HepG2 (cell line): Measurements from ENCODE around the gene LEPROT. TPM values are rescaled to one million over a fixed set of nuclear protein-coding genes. Genes with fewer than 3 reads are reported as not detected.
A peak's percentile ranks its signal among the peaks of the same experiment; 100 is the strongest.

Experiments
- JARID2 ChIP-seq: sonication (generic); formaldehyde crosslinking; IDR thresholded peaks from 2 replicates; pipeline ENCODE4 v1.8.1; 2023; ENCODE audit warnings: missing genetic modification reagents, inconsistent platforms; ENCODE audit not compliant: insufficient replicate concordance
- MYC ChIP-seq: sonication (generic); formaldehyde crosslinking; IDR thresholded peaks from 2 replicates; pipeline ENCODE4 v1.9.0; 2021; ENCODE audit warnings: missing genetic modification reagents, borderline replicate concordance
- TCF7 ChIP-seq: sonication (generic); IDR thresholded peaks from 2 replicates; pipeline ENCODE4 v1.6.1; 2016; ENCODE audit warnings: antibody characterized with exemption, low read depth
- ZC3H4 ChIP-seq: sonication (generic); formaldehyde crosslinking; IDR thresholded peaks from 2 replicates; pipeline ENCODE4 v1.4.0; 2020; ENCODE audit warnings: missing genetic modification reagents, borderline replicate concordance
- ZFP36L1 ChIP-seq: sonication (generic); formaldehyde crosslinking; IDR thresholded peaks from 2 replicates; pipeline ENCODE4 v1.8.0; 2022; ENCODE audit warnings: mild to moderate bottlenecking, missing genetic modification reagents, moderate library complexity
- ZNF34 ChIP-seq: sonication (generic); formaldehyde crosslinking; IDR thresholded peaks from 2 replicates; pipeline ENCODE4 v1.4.0; 2020; ENCODE audit warnings: mild to moderate bottlenecking, missing genetic modification reagents, borderline replicate concordance
- ZNF432 ChIP-seq: sonication (generic); formaldehyde crosslinking; IDR thresholded peaks from 2 replicates; pipeline ENCODE4 v1.5.0; 2020; ENCODE audit warnings: missing genetic modification reagents, mild to moderate bottlenecking, borderline replicate concordance
- ZNF530 ChIP-seq: sonication (generic); formaldehyde crosslinking; IDR thresholded peaks from 2 replicates; pipeline ENCODE4 v1.5.0; 2020; ENCODE audit warnings: low read depth, mild to moderate bottlenecking, missing genetic modification reagents
- ZNF569 ChIP-seq: sonication (generic); formaldehyde crosslinking; IDR thresholded peaks from 2 replicates; pipeline ENCODE4 v1.5.0; 2020; ENCODE audit warnings: mild to moderate bottlenecking, missing genetic modification reagents, moderate library complexity, borderline replicate concordance
- ZNF670 ChIP-seq: sonication (generic); formaldehyde crosslinking; IDR thresholded peaks from 2 replicates; pipeline ENCODE4 v1.8.0; 2022; ENCODE audit warnings: mild to moderate bottlenecking, missing genetic modification reagents, borderline replicate concordance
- ZNF724P ChIP-seq: sonication (generic); formaldehyde crosslinking; IDR thresholded peaks from 2 replicates; pipeline ENCODE4 v1.8.0; 2022; ENCODE audit warnings: missing genetic modification reagents, borderline replicate concordance
- ZZZ3 ChIP-seq: sonication (generic); formaldehyde crosslinking; IDR thresholded peaks from 2 replicates; pipeline ENCODE4 v1.4.0; 2020; ENCODE audit warnings: missing genetic modification reagents, mild to moderate bottlenecking, borderline replicate concordance
- polyA plus RNA-seq, 8 experiments: library from polyadenylated mRNA; depleted of rRNA in 3 of 8; stranded (reverse) in 7 of 8; unstranded in 1 of 8; fragments of >200 nt; fragmentation: Illumina TruSeq in 4 of 8; extraction: Trizol in 4 of 8; gene quantifications; 2 replicates each; pipeline versions ENCODE4 v1.2.1 to v1.2.3, GENCODE V29; 2011 to 2016; ENCODE audit warnings: low read depth in 4 of 8, missing spikeins in 1 of 8, mixed read lengths in 1 of 8; ENCODE audit not compliant: insufficient read depth in 1 of 8
- total RNA-seq, 5 experiments: library from RNA; depleted of rRNA; stranded (reverse); fragments of >200 nt; fragmentation: Illumina TruSeq; extraction: Trizol; gene quantifications; 2 replicates each; pipeline ENCODE4 v1.2.3, GENCODE V29; 2016; ENCODE audit warnings: low read depth in 1 of 5
- TF ChIP-seq, protein P1 (sequence below): sonication (generic); formaldehyde crosslinking; IDR thresholded peaks from 2 replicates; pipeline ENCODE4 v1.4.0; 2020; ENCODE audit warnings: missing genetic modification reagents
- TF ChIP-seq, protein P2 (sequence below): sonication (generic); formaldehyde crosslinking; conservative IDR thresholded peaks from 2 replicates; pipeline ENCODE4 v1.8.0; 2022; ENCODE audit warnings: mild to moderate bottlenecking, moderate library complexity, missing genetic modification reagents
- TF ChIP-seq, protein P3 (sequence below): sonication (generic); formaldehyde crosslinking; IDR thresholded peaks from 2 replicates; pipeline ENCODE4 v1.4.0; 2020; ENCODE audit warnings: mild to moderate bottlenecking, missing genetic modification reagents, borderline replicate concordance
- TF ChIP-seq, protein P4 (sequence below): IDR thresholded peaks from 2 replicates; pipeline ENCODE4 v1.6.1; 2016; ENCODE audit warnings: low read depth, control low read depth
- TF ChIP-seq, protein P5 (sequence below): sonication (generic); formaldehyde crosslinking; conservative IDR thresholded peaks from 2 replicates; pipeline ENCODE4 v1.8.1; 2023; ENCODE audit warnings: missing genetic modification reagents

The LEPROT gene
- total and polyA plus RNA-seq, 2 of the 13 experiments (the other 11 are each of a cell fraction or from before 2014, with no cell fraction given) = 36.8 to 51.4 TPM

- no peak for TF ChIP-seq ZFP36L1 (CRISPR knock-in tag)
- no peak for TF ChIP-seq ZNF34 (CRISPR knock-in tag)
- TF ChIP-seq JARID2 (CRISPR knock-in tag) = no peak
- TF ChIP-seq ZNF724P (CRISPR knock-in tag) = no peak
- TF ChIP-seq, protein P1, sequence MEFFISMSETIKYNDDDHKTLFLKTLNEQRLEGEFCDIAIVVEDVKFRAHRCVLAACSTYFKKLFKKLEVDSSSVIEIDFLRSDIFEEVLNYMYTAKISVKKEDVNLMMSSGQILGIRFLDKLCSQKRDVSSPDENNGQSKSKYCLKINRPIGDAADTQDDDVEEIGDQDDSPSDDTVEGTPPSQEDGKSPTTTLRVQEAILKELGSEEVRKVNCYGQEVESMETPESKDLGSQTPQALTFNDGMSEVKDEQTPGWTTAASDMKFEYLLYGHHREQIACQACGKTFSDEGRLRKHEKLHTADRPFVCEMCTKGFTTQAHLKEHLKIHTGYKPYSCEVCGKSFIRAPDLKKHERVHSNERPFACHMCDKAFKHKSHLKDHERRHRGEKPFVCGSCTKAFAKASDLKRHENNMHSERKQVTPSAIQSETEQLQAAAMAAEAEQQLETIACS (CRISPR knock-in tag) = no peak
- TF ChIP-seq, protein P2, sequence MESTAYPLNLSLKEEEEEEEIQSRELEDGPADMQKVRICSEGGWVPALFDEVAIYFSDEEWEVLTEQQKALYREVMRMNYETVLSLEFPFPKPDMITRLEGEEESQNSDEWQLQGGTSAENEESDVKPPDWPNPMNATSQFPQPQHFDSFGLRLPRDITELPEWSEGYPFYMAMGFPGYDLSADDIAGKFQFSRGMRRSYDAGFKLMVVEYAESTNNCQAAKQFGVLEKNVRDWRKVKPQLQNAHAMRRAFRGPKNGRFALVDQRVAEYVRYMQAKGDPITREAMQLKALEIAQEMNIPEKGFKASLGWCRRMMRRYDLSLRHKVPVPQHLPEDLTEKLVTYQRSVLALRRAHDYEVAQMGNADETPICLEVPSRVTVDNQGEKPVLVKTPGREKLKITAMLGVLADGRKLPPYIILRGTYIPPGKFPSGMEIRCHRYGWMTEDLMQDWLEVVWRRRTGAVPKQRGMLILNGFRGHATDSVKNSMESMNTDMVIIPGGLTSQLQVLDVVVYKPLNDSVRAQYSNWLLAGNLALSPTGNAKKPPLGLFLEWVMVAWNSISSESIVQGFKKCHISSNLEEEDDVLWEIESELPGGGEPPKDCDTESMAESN = no peak; the same call in 1 of the 2 replicates
- TF ChIP-seq MYC (CRISPR knock-in tag) = no peak
- TF ChIP-seq ZNF432 (CRISPR knock-in tag) = no peak
- TF ChIP-seq ZC3H4 (CRISPR knock-in tag) = no peak
- TF ChIP-seq, protein P3, sequence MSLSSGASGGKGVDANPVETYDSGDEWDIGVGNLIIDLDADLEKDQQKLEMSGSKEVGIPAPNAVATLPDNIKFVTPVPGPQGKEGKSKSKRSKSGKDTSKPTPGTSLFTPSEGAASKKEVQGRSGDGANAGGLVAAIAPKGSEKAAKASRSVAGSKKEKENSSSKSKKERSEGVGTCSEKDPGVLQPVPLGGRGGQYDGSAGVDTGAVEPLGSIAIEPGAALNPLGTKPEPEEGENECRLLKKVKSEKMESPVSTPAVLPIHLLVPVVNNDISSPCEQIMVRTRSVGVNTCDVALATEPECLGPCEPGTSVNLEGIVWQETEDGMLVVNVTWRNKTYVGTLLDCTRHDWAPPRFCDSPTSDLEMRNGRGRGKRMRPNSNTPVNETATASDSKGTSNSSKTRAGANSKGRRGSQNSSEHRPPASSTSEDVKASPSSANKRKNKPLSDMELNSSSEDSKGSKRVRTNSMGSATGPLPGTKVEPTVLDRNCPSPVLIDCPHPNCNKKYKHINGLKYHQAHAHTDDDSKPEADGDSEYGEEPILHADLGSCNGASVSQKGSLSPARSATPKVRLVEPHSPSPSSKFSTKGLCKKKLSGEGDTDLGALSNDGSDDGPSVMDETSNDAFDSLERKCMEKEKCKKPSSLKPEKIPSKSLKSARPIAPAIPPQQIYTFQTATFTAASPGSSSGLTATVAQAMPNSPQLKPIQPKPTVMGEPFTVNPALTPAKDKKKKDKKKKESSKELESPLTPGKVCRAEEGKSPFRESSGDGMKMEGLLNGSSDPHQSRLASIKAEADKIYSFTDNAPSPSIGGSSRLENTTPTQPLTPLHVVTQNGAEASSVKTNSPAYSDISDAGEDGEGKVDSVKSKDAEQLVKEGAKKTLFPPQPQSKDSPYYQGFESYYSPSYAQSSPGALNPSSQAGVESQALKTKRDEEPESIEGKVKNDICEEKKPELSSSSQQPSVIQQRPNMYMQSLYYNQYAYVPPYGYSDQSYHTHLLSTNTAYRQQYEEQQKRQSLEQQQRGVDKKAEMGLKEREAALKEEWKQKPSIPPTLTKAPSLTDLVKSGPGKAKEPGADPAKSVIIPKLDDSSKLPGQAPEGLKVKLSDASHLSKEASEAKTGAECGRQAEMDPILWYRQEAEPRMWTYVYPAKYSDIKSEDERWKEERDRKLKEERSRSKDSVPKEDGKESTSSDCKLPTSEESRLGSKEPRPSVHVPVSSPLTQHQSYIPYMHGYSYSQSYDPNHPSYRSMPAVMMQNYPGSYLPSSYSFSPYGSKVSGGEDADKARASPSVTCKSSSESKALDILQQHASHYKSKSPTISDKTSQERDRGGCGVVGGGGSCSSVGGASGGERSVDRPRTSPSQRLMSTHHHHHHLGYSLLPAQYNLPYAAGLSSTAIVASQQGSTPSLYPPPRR = peak; percentile 57; the same call in 1 of the 2 replicates
- no peak for TF ChIP-seq ZZZ3 (CRISPR knock-in tag)
- TF ChIP-seq ZNF670 (CRISPR knock-in tag) = no peak
- no peak for TF ChIP-seq TCF7
- TF ChIP-seq, protein P4, sequence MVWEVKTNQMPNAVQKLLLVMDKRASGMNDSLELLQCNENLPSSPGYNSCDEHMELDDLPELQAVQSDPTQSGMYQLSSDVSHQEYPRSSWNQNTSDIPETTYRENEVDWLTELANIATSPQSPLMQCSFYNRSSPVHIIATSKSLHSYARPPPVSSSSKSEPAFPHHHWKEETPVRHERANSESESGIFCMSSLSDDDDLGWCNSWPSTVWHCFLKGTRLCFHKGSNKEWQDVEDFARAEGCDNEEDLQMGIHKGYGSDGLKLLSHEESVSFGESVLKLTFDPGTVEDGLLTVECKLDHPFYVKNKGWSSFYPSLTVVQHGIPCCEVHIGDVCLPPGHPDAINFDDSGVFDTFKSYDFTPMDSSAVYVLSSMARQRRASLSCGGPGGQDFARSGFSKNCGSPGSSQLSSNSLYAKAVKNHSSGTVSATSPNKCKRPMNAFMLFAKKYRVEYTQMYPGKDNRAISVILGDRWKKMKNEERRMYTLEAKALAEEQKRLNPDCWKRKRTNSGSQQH (CRISPR knock-in tag) = peak; percentile 74; the same call in 1 of the 2 replicates
- TF ChIP-seq ZNF530 (CRISPR knock-in tag) = no peak
- TF ChIP-seq ZNF569 (CRISPR knock-in tag) = no peak
- TF ChIP-seq, protein P5, sequence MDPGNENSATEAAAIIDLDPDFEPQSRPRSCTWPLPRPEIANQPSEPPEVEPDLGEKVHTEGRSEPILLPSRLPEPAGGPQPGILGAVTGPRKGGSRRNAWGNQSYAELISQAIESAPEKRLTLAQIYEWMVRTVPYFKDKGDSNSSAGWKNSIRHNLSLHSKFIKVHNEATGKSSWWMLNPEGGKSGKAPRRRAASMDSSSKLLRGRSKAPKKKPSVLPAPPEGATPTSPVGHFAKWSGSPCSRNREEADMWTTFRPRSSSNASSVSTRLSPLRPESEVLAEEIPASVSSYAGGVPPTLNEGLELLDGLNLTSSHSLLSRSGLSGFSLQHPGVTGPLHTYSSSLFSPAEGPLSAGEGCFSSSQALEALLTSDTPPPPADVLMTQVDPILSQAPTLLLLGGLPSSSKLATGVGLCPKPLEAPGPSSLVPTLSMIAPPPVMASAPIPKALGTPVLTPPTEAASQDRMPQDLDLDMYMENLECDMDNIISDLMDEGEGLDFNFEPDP (CRISPR knock-in tag) = no peak
Measured at GRCh38 chr1:65419681-65420589, 533 bp upstream of the LEPROT start (continued).
